ENCODE data around the gene PDCL3. TPM values are rescaled to one million over a fixed set of nuclear protein-coding genes. Genes with fewer than 3 reads are reported as not detected.

The PDCL3 gene
- polyA plus RNA-seq, 1 experiment, result 19.2 TPM

- no peak for DNase-seq (ENCODE audit: low read depth, low spot score)
- no peaks in the 10 kb centered on the region for H3K9me3 ChIP-seq (ENCODE audit: control insufficient read depth, insufficient read depth, low read length)
- CTCF ChIA-PET, result interaction anchor here (1.7 kb wide), 1 partner anchor 17 kb away, joined by 5 read pairs; no protein-coding TSS in a partner anchor
- no peak overlapping the region for H3K27ac ChIP-seq (ENCODE audit: low read depth, low read length)
- no peak for TF ChIP-seq CTCF (IDR thresholded peaks at IDR 0.05; ENCODE audit: low read depth, low read length)
- H3K4me3 ChIP-seq (ENCODE audit: low read depth, low read length), result no peak overlapping the region
- POLR2A ChIA-PET, result no interaction called here
- H3K27me3 ChIP-seq (ENCODE audit: control insufficient read depth, insufficient read depth, low read length), result no peaks in the 10 kb centered on the region
These were observed 26.7 kb downstream of the PDCL3 start for GRCh38 chr2:100589527-100589926.

- H3K9me3 ChIP-seq (ENCODE audit: control insufficient read depth, insufficient read depth, low read length), result no peaks in the 10 kb centered on the region
- ChIA-PET POLR2A (no interaction called here), CTCF (interaction anchor here (0.7 to 1.7 kb wide), 3 partner anchors 15 to 572 kb away, joined by 3 to 7 read pairs (median 3); no protein-coding TSS in a partner anchor)
- no peak for DNase-seq (ENCODE audit: low read depth, low spot score)
- no peaks in the 10 kb centered on the region for H3K27me3 ChIP-seq (ENCODE audit: control insufficient read depth, insufficient read depth, low read length)
- no peak for TF ChIP-seq CTCF (IDR thresholded peaks at IDR 0.05; ENCODE audit: low read depth, low read length)
- H3K4me3 ChIP-seq (ENCODE audit: low read depth, low read length), result no peak overlapping the region
- no peak overlapping the region for H3K27ac ChIP-seq (ENCODE audit: low read depth, low read length)
These were observed 29.4 kb downstream of the PDCL3 start for GRCh38 chr2:100592226-100592625.

GRCh38 chr2:100596465-100596864, 33.7 kb downstream of the PDCL3 start:
- Histone ChIP-seq H3K27ac (ENCODE audit: low read depth, low read length) (no peak overlapping the region), H3K4me3 (ENCODE audit: low read depth, low read length) (no peak overlapping the region), H3K27me3 (ENCODE audit: control insufficient read depth, insufficient read depth, low read length) (peaks cover 5% of the 10 kb centered on the region), H3K9me3 (ENCODE audit: control insufficient read depth, insufficient read depth, low read length) (no peaks in the 10 kb centered on the region)
- DNase-seq (ENCODE audit: low read depth, low spot score), result no peak
- POLR2A ChIA-PET, result no interaction called here
- TF ChIP-seq CTCF (IDR thresholded peaks at IDR 0.05; ENCODE audit: low read depth, low read length), result no peak
- CTCF ChIA-PET, result no interaction called here

GRCh38 chr2:100599566-100599965, 36.8 kb downstream of the PDCL3 start:
- Histone ChIP-seq H3K27me3 (ENCODE audit: control insufficient read depth, insufficient read depth, low read length) (peaks cover 5% of the 10 kb centered on the region), H3K27ac (ENCODE audit: low read depth, low read length) (no peak overlapping the region), H3K9me3 (ENCODE audit: control insufficient read depth, insufficient read depth, low read length) (no peaks in the 10 kb centered on the region), H3K4me3 (ENCODE audit: low read depth, low read length) (no peak overlapping the region)
- POLR2A ChIA-PET, result no interaction called here
- CTCF ChIA-PET, result interaction anchor here (0.8 to 1.0 kb wide), 2 partner anchors 10 to 11 kb away, joined by 3 read pairs; no protein-coding TSS in a partner anchor
- DNase-seq (ENCODE audit: low read depth, low spot score), result no peak
- no peak for TF ChIP-seq CTCF (IDR thresholded peaks at IDR 0.05; ENCODE audit: low read depth, low read length)

- H3K4me3 ChIP-seq (ENCODE audit: low read depth, low read length), result no peak overlapping the region
- no peak for TF ChIP-seq CTCF (IDR thresholded peaks at IDR 0.05; ENCODE audit: low read depth, low read length)
- H3K27ac ChIP-seq (ENCODE audit: low read depth, low read length), result no peak overlapping the region
- CTCF ChIA-PET, result no interaction called here
- DNase-seq (ENCODE audit: low read depth, low spot score), result no peak
- POLR2A ChIA-PET, result no interaction called here
- no peaks in the 10 kb centered on the region for H3K9me3 ChIP-seq (ENCODE audit: control insufficient read depth, insufficient read depth, low read length)
- peaks cover 5% of the 10 kb centered on the region for H3K27me3 ChIP-seq (ENCODE audit: control insufficient read depth, insufficient read depth, low read length)
These were observed 38.9 kb downstream of the PDCL3 start for GRCh38 chr2:100601661-100602060.
